Erythroblast (primary cell): ENCODE measurements around the gene ATP8A1.

ENCODE experiments used
- GATA1 ChIP-seq: IDR thresholded peaks from 2 replicates; pipeline ENCODE4 v1.6.1; 2011; ENCODE audit warnings: low read depth, mild to moderate bottlenecking, control low read depth, low read length, moderate library complexity
- POLR2A ChIP-seq: IDR thresholded peaks from 2 replicates; pipeline ENCODE4 v1.6.1; 2011; ENCODE audit warnings: mild to moderate bottlenecking, low read length

- no peak for TF ChIP-seq POLR2A
- TF ChIP-seq GATA1 = no peak
These were observed 176.2 kb downstream of the ATP8A1 start for GRCh38 chr4:42480717-42481116.
